ENCODE results near the gene NIBAN1. TPM values are rescaled to one million over a fixed set of nuclear protein-coding genes. Genes with fewer than 3 reads are reported as not detected.

The NIBAN1 gene
- total and polyA plus RNA-seq, 2 experiments from 2014 or later: 6.9 to 11.1 TPM

DNA sequence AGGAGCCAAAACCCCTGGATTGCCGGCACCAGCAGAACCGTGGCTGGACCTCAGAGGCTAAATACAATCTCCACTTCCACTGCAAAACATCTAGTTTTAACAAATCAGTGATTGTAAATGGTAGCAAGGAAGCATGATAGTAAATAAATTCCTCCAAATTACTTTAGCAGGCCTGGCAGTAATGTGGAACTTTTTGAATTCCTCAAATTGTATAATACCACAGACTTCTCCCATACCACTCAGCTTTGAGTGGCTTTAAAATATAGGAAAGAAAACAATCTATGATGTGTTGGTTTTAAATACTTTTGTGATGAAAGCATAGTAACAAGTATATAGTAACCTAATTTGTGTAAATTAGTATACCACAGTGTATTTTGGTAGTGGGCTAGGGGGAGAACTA is 34.1 kb downstream of the NIBAN1 start:
- no peaks in the 10 kb centered on the region for H3K27me3 ChIP-seq
- H3K9me2 ChIP-seq (replicated peaks; ENCODE audit: insufficient read depth): no peaks in the 10 kb centered on the region
- no peak overlapping the region for H2AFZ ChIP-seq
- WGBS (ENCODE audit: low lambda C conversion rate, missing lambda C conversion rate): 88% methylated on average over 2 of the region's 2 CpGs
- TF ChIP-seq, protein P1, sequence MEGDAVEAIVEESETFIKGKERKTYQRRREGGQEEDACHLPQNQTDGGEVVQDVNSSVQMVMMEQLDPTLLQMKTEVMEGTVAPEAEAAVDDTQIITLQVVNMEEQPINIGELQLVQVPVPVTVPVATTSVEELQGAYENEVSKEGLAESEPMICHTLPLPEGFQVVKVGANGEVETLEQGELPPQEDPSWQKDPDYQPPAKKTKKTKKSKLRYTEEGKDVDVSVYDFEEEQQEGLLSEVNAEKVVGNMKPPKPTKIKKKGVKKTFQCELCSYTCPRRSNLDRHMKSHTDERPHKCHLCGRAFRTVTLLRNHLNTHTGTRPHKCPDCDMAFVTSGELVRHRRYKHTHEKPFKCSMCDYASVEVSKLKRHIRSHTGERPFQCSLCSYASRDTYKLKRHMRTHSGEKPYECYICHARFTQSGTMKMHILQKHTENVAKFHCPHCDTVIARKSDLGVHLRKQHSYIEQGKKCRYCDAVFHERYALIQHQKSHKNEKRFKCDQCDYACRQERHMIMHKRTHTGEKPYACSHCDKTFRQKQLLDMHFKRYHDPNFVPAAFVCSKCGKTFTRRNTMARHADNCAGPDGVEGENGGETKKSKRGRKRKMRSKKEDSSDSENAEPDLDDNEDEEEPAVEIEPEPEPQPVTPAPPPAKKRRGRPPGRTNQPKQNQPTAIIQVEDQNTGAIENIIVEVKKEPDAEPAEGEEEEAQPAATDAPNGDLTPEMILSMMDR (IDR thresholded peaks at IDR 0.05; ENCODE audit: poor library complexity): no peak
- TF ChIP-seq EZH2phosphoT487 (IDR thresholded peaks at IDR 0.05; ENCODE audit: low read depth, severe bottlenecking, unreplicated experiment): no peak
- no peak for TF ChIP-seq EZH2 (IDR thresholded peaks at IDR 0.05; ENCODE audit: borderline replicate concordance)
- H3K27ac ChIP-seq: no peak overlapping the region
- H4K20me1 ChIP-seq (ENCODE audit: insufficient read depth, poor library complexity, severe bottlenecking): no peaks in the 10 kb centered on the region
- H3K4me1 ChIP-seq (ENCODE audit: insufficient read depth): no peaks in the 10 kb centered on the region
- H3K36me3 ChIP-seq (replicated peaks; ENCODE audit: insufficient read depth, low read depth): no peaks in the 10 kb centered on the region
- no peak for DNase-seq (ENCODE audit: low spot score)
- no peaks in the 10 kb centered on the region for H3K9me3 ChIP-seq (ENCODE audit: low read depth)
- H3K4me3 ChIP-seq: no peak overlapping the region
- H3K79me2 ChIP-seq: no peaks in the 10 kb centered on the region
- no peak overlapping the region for H3K4me2 ChIP-seq

DNA sequence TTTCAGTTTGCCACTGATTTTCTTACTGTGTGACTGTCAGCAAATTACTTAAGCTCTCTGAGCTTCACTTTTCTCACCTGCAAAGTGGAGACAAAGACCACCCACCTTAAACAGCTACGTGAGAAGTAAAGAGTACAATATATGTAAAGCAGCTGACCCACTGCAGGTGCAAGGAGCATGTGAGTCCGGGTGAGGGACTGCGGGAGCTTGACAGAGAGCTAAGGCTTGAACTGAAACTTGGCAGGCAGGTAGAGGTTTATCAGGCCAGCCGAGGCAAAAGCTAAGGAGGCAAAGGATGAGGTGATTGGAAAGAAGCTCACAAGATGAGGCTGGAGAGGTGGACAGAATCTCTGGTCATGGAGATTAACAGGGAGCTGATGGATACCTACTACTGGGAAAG is 36.6 kb downstream of the NIBAN1 start:
- DNase-seq (ENCODE audit: low spot score): no peak
- H3K4me1 ChIP-seq (ENCODE audit: insufficient read depth): no peaks in the 10 kb centered on the region
- H3K27me3 ChIP-seq: no peaks in the 10 kb centered on the region
- no peak overlapping the region for H3K27ac ChIP-seq
- TF ChIP-seq, protein P1 (IDR thresholded peaks at IDR 0.05; ENCODE audit: poor library complexity): no peak
- TF ChIP-seq EZH2phosphoT487 (IDR thresholded peaks at IDR 0.05; ENCODE audit: low read depth, severe bottlenecking, unreplicated experiment) (no peak), EZH2 (IDR thresholded peaks at IDR 0.05; ENCODE audit: borderline replicate concordance) (no peak)
- H2AFZ ChIP-seq: no peak overlapping the region
- no peaks in the 10 kb centered on the region for H3K9me2 ChIP-seq (replicated peaks; ENCODE audit: insufficient read depth)
- H3K4me3 ChIP-seq: no peak overlapping the region
- no peaks in the 10 kb centered on the region for H3K9me3 ChIP-seq (ENCODE audit: low read depth)
- H3K79me2 ChIP-seq: no peaks in the 10 kb centered on the region
- no peaks in the 10 kb centered on the region for H3K36me3 ChIP-seq (replicated peaks; ENCODE audit: insufficient read depth, low read depth)
- no peak overlapping the region for H3K4me2 ChIP-seq
- WGBS (ENCODE audit: low lambda C conversion rate, missing lambda C conversion rate): 57% methylated on average over 4 of the region's 4 CpGs
- no peaks in the 10 kb centered on the region for H4K20me1 ChIP-seq (ENCODE audit: insufficient read depth, poor library complexity, severe bottlenecking)

DNA sequence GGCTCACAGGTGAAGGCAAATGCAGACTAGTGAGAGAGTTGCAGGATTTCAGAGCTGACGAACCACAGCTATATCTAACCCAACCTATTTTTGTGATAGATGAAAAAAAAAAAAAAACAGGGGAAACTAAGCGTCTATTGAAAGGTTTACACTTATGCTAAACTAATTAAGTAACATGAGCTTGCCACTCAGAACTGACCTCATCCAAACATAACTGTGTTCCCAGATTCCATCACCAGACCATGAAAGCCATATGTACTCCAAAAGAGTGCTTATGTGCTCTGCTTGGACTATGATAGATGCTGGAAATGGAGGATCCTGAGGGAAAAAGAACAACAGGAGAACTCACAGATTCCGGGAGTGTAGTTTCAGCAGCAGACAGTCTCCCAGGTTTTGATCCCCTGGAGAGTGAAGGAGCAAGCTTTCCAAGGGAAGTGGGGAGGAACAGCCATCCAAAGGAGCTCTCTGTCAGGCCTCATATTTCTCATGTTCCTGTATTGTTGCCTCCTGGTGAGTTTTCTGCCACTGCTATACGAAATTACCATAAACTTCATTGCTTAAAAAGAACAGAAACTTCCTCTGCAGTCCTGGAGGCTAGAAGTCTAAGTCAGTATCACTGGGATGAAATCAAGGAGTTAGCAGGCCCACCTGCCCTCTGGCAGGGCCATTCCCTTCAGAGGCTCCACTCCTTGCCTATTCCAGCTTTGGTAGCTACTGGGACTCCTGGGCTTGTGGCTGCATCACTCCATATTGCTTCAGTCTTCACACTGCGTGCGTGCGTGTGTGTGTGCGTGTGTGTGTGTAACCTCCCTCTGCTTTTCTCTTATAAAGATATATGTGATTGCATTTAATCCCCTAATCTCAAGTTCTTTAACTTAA is 38.1 kb downstream of the NIBAN1 start:
- H3K36me3 ChIP-seq (replicated peaks; ENCODE audit: insufficient read depth, low read depth): no peaks in the 10 kb centered on the region
- H3K27me3 ChIP-seq: no peaks in the 10 kb centered on the region
- no peak overlapping the region for H3K4me2 ChIP-seq
- WGBS (ENCODE audit: low lambda C conversion rate, missing lambda C conversion rate): 83% methylated on average over 8 of the region's 8 CpGs
- TF ChIP-seq EZH2 (IDR thresholded peaks at IDR 0.05; ENCODE audit: borderline replicate concordance) (no peak), EZH2phosphoT487 (IDR thresholded peaks at IDR 0.05; ENCODE audit: low read depth, severe bottlenecking, unreplicated experiment) (no peak)
- TF ChIP-seq, protein P1 (IDR thresholded peaks at IDR 0.05; ENCODE audit: poor library complexity): no peak
- H3K4me3 ChIP-seq: no peak overlapping the region
- no peak overlapping the region for H3K27ac ChIP-seq
- no peaks in the 10 kb centered on the region for H3K9me2 ChIP-seq (replicated peaks; ENCODE audit: insufficient read depth)
- H3K9me3 ChIP-seq (ENCODE audit: low read depth): no peaks in the 10 kb centered on the region
- no peaks in the 10 kb centered on the region for H3K4me1 ChIP-seq (ENCODE audit: insufficient read depth)
- DNase-seq (ENCODE audit: low spot score): no peak
- H4K20me1 ChIP-seq (ENCODE audit: insufficient read depth, poor library complexity, severe bottlenecking): no peaks in the 10 kb centered on the region
- no peak overlapping the region for H2AFZ ChIP-seq
- H3K79me2 ChIP-seq: no peaks in the 10 kb centered on the region
